OCI-LY7 (cell line): ENCODE measurements around the gene TECTA.

ENCODE experiments used
- EZH2phosphoT487 ChIP-seq: fragments of 200-600 bp; sonication (generic); IDR thresholded peaks from 2 replicates; pipeline ENCODE4 v1.6.1; 2018; ENCODE audit warnings: low read depth, borderline replicate concordance, mild to moderate bottlenecking, mixed run types, antibody characterized with exemption, low read length, moderate library complexity, mixed read lengths
- TF ChIP-seq, protein P1 (sequence below): fragments of 200-600 bp; sonication (generic); conservative IDR thresholded peaks from 2 replicates; pipeline ENCODE4 v1.5.1; 2014; ENCODE audit warnings: mild to moderate bottlenecking, antibody characterized with exemption, low read length, moderate library complexity, mixed read lengths

- TF ChIP-seq, protein P1, sequence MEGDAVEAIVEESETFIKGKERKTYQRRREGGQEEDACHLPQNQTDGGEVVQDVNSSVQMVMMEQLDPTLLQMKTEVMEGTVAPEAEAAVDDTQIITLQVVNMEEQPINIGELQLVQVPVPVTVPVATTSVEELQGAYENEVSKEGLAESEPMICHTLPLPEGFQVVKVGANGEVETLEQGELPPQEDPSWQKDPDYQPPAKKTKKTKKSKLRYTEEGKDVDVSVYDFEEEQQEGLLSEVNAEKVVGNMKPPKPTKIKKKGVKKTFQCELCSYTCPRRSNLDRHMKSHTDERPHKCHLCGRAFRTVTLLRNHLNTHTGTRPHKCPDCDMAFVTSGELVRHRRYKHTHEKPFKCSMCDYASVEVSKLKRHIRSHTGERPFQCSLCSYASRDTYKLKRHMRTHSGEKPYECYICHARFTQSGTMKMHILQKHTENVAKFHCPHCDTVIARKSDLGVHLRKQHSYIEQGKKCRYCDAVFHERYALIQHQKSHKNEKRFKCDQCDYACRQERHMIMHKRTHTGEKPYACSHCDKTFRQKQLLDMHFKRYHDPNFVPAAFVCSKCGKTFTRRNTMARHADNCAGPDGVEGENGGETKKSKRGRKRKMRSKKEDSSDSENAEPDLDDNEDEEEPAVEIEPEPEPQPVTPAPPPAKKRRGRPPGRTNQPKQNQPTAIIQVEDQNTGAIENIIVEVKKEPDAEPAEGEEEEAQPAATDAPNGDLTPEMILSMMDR: peak; percentile 66
- no peak for TF ChIP-seq EZH2phosphoT487
Measured at GRCh38 chr11:121063728-121064127, 37.3 kb upstream of the TECTA start.
